Esophagus squamous epithelium (tissue), 5 donors: ENCODE results near the gene NUP42. TPM values are rescaled to one million over a fixed set of nuclear protein-coding genes. Genes with fewer than 3 reads are reported as not detected.
"Not testable (repeated sequence)": the region's sequence is repeated elsewhere in the genome, so short reads cannot be mapped to it uniquely, and the experiment has no call there.

ENCODE experiments used
- DNase-seq: peaks from one replicate; lab custom pipeline; 2025; lab: John Stamatoyannopoulos, UW
- H3K27ac ChIP-seq, 4 donors: fragments of 200-600 bp; sonication (generic); one replicate each; pipeline ENCODE4 v1.5.1; 2016 to 2019; ENCODE audit warnings: mild to moderate bottlenecking in 1 of 4
- H3K27me3 ChIP-seq, 4 donors: fragments of 200-600 bp; sonication (generic); 1 replicate in 3 of 4; 2 replicates in 1 of 4; pipeline versions ENCODE4 v1.5.1 to v1.6.0; 2017 to 2021; ENCODE audit warnings: antibody characterized with exemption in 1 of 4
- H3K36me3 ChIP-seq, 3 donors: fragments of 200-600 bp; sonication (generic); one replicate each; pipeline ENCODE4 v1.5.1; 2016 to 2019
- H3K4me1 ChIP-seq, 3 donors: fragments of 200-600 bp; sonication (generic); one replicate each; pipeline ENCODE4 v1.5.1; 2017 to 2019
- H3K4me3 ChIP-seq, 4 donors: fragments of 200-600 bp; sonication (generic); 1 replicate in 3 of 4; 2 replicates in 1 of 4; pipeline ENCODE4 v1.5.1; 2016 to 2019; ENCODE audit warnings: mild to moderate bottlenecking in 2 of 4, moderate library complexity in 1 of 4
- H3K9me3 ChIP-seq, 3 donors: fragments of 200-600 bp; sonication (generic); one replicate each; pipeline ENCODE4 v1.5.1; 2016 to 2019
- POLR2A ChIP-seq, 4 donors: fragments of 450-650 bp; IDR thresholded peaks; one replicate each; pipeline ENCODE4 v1.6.1; 2017; ENCODE audit warnings: antibody characterized with exemption in 4 of 4, mild to moderate bottlenecking in 4 of 4, moderate library complexity in 3 of 4
- WGBS, 2 donors: methylation state at CpG; one replicate each; pipeline ENCODE4 v1.1.5; 2018; 5-methylcytosine and 5-hydroxymethylcytosine counted together
- intact Hi-C: fragments of 100-400 bp; cut with DNase I; formaldehyde crosslinking; loops from one replicate; pipeline ENCODE4 v1.15.0; 2022
- total RNA-seq, 4 donors: library from RNA; depleted of rRNA; stranded (reverse); fragments of >200 nt; gene quantifications; one replicate each; pipeline ENCODE4 v1.1.0, GENCODE V29; 2016
- TF ChIP-seq, protein P1 (sequence below), 6 experiments: fragments of 450-650 bp in 4 of 6; fragments of 200-600 bp in 2 of 6; sonication (generic) in 2 of 6; IDR thresholded peaks; one replicate each; pipeline ENCODE4 v1.5.1; 2016 to 2019; ENCODE audit warnings: antibody characterized with exemption in 6 of 6, mild to moderate bottlenecking in 4 of 6, moderate library complexity in 4 of 6
- donor health status: DM: yes; HTN: yes; CAD: no.

NUP42 gene
- total RNA-seq, 4 donors from 2014 or later, result 15.5 to 34.3 (median 29.1) TPM

DNA sequence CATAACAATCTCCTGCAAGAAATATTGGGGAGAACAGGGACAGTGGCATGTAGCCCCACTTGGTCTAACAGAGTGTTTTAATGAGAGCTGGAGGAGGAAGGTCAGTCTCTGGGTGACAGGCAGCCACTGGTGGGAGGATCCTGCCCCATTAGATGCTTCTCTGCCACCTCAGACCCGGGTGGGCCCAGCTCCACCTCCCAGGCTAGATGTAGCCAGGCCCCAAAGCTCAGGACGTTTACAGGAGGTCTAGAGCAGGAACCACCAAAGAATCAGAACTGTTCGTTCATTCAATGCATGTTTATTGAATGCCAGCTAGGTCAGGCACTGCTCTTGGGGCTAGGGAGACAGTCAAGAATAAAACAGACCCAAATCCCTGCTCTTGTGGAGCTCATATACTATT, 36.3 kb downstream of the NUP42 start:
- TF ChIP-seq, protein P1, sequence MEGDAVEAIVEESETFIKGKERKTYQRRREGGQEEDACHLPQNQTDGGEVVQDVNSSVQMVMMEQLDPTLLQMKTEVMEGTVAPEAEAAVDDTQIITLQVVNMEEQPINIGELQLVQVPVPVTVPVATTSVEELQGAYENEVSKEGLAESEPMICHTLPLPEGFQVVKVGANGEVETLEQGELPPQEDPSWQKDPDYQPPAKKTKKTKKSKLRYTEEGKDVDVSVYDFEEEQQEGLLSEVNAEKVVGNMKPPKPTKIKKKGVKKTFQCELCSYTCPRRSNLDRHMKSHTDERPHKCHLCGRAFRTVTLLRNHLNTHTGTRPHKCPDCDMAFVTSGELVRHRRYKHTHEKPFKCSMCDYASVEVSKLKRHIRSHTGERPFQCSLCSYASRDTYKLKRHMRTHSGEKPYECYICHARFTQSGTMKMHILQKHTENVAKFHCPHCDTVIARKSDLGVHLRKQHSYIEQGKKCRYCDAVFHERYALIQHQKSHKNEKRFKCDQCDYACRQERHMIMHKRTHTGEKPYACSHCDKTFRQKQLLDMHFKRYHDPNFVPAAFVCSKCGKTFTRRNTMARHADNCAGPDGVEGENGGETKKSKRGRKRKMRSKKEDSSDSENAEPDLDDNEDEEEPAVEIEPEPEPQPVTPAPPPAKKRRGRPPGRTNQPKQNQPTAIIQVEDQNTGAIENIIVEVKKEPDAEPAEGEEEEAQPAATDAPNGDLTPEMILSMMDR (IDR thresholded peaks at IDR 0.05), result no peak
- no peak for TF ChIP-seq POLR2A (IDR thresholded peaks at IDR 0.05)
- H3K27ac ChIP-seq, result no peak overlapping the region
- H3K4me1 ChIP-seq, result peaks cover 0 to 15% (median 0%) of the 10 kb centered on the region in 3 donors
- intact Hi-C loops, result no loop called here
- H3K27me3 ChIP-seq, result no peaks in the 10 kb centered on the region
- no peaks in the 10 kb centered on the region for H3K9me3 ChIP-seq
- WGBS, 2 donors, result 49 to 57% methylated on average over 3 of the region's 3 CpGs
- no peaks in the 10 kb centered on the region for H3K36me3 ChIP-seq
- no peak for DNase-seq
- H3K4me3 ChIP-seq, result no peak overlapping the region

DNA sequence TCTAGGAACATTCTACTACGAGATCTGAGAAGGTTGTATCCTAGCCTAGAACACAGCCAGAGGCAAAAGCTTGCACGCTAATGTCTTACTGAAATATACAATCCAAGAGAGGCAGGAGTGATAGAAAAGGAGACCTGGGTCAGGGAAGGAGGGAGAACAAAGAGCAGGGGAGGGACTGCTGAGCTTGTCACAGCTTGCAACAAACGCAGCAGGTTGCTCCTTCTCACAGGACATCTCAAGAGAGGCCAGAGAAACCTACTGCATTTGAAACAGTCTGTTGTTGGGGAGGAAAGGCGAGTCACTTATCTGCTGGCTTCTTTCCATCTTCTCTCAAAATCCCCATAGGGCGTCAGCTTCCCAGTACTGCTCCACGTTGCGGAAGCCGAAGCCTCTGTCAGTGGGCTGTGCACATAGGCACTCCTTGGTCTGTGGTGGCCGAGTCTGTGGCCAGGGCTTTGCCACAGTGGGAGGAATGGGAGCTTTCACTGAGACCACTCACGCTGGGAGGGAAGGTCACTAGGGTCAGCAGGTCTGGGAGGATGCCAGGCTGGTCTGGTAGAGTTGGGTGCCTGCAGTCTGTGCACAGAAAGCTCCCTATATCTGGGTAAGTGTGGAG, 39.0 kb downstream of the NUP42 start:
- TF ChIP-seq, protein P1 (IDR thresholded peaks at IDR 0.05), result no peak
- no peak for TF ChIP-seq POLR2A (IDR thresholded peaks at IDR 0.05)
- Histone ChIP-seq H3K4me1 (peaks cover 0 to 15% (median 0%) of the 10 kb centered on the region in 3 donors), H3K27ac (peak overlapping the region in 1 of 4 donors; percentile 2), H3K4me3 (no peak overlapping the region), H3K9me3 (no peaks in the 10 kb centered on the region), H3K27me3 (no peaks in the 10 kb centered on the region), H3K36me3 (no peaks in the 10 kb centered on the region)
- intact Hi-C loops, result no loop called here
- DNase-seq, result no peak
- 14 to 56% methylated on average over 2 to 3 of the region's 10 CpGs for WGBS, 2 donors

DNA sequence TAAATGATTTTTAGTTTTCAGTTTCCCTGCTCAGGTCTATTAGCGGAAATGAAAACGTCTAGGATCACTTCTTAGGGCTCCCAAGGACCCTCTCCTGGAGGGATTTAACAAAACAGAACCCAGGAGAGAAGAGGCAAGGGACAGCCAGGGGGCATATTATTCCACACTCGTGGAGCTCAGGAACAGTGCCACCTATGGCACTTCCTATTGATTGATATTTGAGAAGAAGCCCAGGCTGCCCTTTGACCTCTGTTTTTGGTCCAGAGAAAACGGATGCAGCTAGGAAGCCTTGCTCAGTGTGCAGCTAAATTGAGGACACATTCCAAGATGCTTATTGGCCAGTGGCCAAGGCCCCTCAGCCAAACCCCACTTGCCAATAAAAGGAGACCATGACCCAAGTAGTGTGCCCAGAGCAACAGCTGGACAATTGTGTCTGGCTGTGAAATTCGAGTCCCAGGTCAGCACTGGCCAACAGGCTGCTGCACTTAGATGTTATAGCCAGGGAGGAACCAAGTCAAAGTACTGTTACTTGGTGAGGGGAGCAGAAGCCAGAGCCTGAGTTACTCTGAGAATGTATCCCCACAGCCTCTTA, 40.7 kb downstream of the NUP42 start:
- no peak for DNase-seq
- Histone ChIP-seq H3K4me1 (peaks cover 0 to 15% (median 0%) of the 10 kb centered on the region in 3 donors), H3K9me3 (no peaks in the 10 kb centered on the region), H3K27me3 (no peaks in the 10 kb centered on the region), H3K27ac (no peak overlapping the region), H3K36me3 (no peaks in the 10 kb centered on the region), H3K4me3 (no peak overlapping the region)
- 50 to 56% methylated on average over 4 to 5 of the region's 5 CpGs for WGBS, 2 donors
- intact Hi-C loops, result no loop called here
- TF ChIP-seq, protein P1 (IDR thresholded peaks at IDR 0.05), result no peak
- no peak for TF ChIP-seq POLR2A (IDR thresholded peaks at IDR 0.05)

DNA sequence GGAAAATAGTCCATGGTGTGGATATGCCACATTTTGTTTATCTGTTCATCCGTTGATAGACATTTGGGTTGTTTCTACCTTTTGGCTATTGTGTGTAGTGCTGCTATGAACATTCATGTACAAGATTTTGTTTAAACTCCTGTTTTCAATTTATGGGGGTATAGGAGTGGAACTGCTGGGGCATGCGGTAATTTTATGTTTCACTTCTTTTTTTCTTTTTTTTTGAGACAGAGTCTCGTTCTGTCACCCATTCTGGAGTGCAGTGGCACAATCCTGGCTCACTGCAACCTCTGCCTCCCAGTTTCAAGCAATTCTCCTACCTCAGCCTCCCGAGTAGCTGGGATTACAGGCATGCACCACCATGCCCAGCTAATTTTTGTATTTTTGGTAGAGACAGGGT, 42.5 kb downstream of the NUP42 start:
- H3K9me3 ChIP-seq, H3K4me3 ChIP-seq, intact Hi-C loops, H3K27me3 ChIP-seq, DNase-seq, H3K27ac ChIP-seq, H3K36me3 ChIP-seq: not testable (repeated sequence)
- 79 to 83% methylated on average over 4 of the region's 4 CpGs for WGBS, 2 donors
- peaks cover 0 to 15% (median 0%) of the 10 kb centered on the region in 3 donors for H3K4me1 ChIP-seq

DNA sequence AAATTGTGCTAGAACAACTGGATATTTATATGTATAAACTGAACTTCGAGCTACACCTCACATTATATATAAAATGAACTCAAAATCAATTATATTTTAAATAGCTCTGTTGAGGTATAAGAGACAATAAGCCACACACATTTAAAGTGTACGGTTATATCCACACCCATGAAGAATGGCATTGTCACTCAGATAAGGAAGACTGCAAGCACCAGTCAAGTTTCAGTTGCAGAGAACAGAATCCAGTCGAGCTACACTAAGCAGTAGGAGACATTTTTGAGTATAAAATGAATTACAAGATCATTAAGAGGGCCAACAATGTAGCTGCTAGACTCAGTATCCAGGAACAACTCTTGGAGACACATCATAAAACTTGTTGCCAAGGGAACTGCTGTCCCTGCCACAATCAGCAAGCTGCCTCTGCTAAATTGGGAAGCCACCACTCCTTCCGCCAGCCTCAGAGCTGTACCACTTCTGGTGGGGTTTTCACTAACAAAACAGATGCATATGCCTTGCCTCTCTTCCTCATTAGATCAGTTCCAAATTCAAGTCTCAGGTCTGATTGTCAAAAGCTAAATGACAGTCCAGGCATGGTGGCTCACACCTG, 45.1 kb downstream of the NUP42 start:
- H3K27ac ChIP-seq, result no peak overlapping the region
- H3K9me3 ChIP-seq, result no peaks in the 10 kb centered on the region
- no peak for DNase-seq
- no peaks in the 10 kb centered on the region for H3K36me3 ChIP-seq
- TF ChIP-seq POLR2A (IDR thresholded peaks at IDR 0.05), result no peak
- TF ChIP-seq, protein P1 (IDR thresholded peaks at IDR 0.05), result no peak
- WGBS, 2 donors, result 72 to 81% methylated on average over 4 of the region's 4 CpGs
- intact Hi-C loops, result no loop called here
- no peak overlapping the region for H3K4me3 ChIP-seq
- H3K4me1 ChIP-seq, result peaks cover 0 to 5% (median 0%) of the 10 kb centered on the region in 3 donors
- H3K27me3 ChIP-seq, result no peaks in the 10 kb centered on the region
